Kidney epithelial cell (primary cell): Measurements from ENCODE around the gene SH3RF2. TPM values are rescaled to one million over a fixed set of nuclear protein-coding genes. Genes with fewer than 3 reads are reported as not detected.

Experiments
- DNase-seq: peaks from one replicate; pipeline ENCODE4 v3.0.0-alpha.2; 2010; ENCODE audit warnings: low read depth
- H3K27me3 ChIP-seq: 2 replicates; pipeline ENCODE4 v1.6.0; 2011; ENCODE audit warnings: low read length; ENCODE audit not compliant: control insufficient read depth, insufficient read depth
- H3K36me3 ChIP-seq: 2 replicates; pipeline ENCODE4 v1.5.1; 2011; ENCODE audit warnings: low read length; ENCODE audit not compliant: control insufficient read depth, insufficient read depth
- H3K4me3 ChIP-seq: 2 replicates; pipeline ENCODE4 v1.5.1; 2011; ENCODE audit warnings: low read depth, mild to moderate bottlenecking, control low read depth, low read length
- total RNA-seq: library from RNA; depleted of rRNA; stranded (reverse); fragments of >200 nt; gene quantifications from 2 replicates; pipeline ENCODE4 v1.2.3, GENCODE V29; 2015
- TF ChIP-seq, protein P1 (sequence below): IDR thresholded peaks from 2 replicates; pipeline ENCODE4 v1.5.1; 2011; ENCODE audit warnings: mild to moderate bottlenecking, moderate library complexity, low read length, control low read depth, inconsistent platforms; ENCODE audit not compliant: insufficient read depth, poor library complexity, severe bottlenecking

Gene SH3RF2
- total RNA-seq, 1 donor from 2014 or later = 10.3 TPM

DNA sequence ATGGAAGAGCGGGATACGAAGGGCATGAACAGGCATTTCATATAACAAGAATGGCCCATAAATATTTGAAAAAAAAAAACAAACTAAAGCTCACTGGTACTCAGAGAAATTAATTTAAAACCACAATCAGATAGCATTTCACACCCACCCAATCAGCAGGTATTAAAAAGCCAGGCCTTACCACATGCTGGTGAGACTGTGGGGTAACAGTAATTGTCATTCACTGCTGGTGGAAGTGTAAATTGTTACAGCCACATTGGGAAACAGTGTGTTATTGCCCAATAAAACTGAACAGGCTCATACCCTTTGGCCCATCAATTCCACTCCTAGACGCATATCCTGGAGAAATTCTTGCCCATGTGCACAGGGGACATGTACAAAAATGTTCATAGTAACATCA is 103.0 kb downstream of the SH3RF2 start:
- no peaks in the 10 kb centered on the region for H3K36me3 ChIP-seq
- TF ChIP-seq, protein P1, sequence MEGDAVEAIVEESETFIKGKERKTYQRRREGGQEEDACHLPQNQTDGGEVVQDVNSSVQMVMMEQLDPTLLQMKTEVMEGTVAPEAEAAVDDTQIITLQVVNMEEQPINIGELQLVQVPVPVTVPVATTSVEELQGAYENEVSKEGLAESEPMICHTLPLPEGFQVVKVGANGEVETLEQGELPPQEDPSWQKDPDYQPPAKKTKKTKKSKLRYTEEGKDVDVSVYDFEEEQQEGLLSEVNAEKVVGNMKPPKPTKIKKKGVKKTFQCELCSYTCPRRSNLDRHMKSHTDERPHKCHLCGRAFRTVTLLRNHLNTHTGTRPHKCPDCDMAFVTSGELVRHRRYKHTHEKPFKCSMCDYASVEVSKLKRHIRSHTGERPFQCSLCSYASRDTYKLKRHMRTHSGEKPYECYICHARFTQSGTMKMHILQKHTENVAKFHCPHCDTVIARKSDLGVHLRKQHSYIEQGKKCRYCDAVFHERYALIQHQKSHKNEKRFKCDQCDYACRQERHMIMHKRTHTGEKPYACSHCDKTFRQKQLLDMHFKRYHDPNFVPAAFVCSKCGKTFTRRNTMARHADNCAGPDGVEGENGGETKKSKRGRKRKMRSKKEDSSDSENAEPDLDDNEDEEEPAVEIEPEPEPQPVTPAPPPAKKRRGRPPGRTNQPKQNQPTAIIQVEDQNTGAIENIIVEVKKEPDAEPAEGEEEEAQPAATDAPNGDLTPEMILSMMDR = no peak
- no peak overlapping the region for H3K4me3 ChIP-seq
- H3K27me3 ChIP-seq = no peaks in the 10 kb centered on the region
- no peak for DNase-seq

DNA sequence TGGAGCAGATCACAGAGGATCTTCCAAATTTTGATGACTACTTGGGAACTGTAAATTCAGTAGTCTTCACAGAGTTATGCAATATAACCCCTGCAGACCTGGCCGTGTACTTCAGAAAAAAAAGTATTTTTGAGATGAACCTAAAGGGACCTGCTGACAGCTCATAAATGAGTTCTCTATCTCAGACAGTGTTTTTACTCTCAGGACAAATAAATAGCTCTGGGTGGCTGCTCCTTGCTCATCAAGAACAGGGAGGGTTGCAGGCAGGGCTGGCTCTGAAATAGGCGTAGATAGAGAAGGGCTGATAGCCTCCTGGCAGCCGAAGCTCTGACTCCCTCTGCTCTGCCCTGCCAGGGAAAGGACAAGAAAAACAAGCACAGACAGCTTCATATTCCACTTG is 104.1 kb downstream of the SH3RF2 start:
- DNase-seq = no peak
- no peaks in the 10 kb centered on the region for H3K36me3 ChIP-seq
- TF ChIP-seq, protein P1 = no peak
- no peaks in the 10 kb centered on the region for H3K27me3 ChIP-seq
- no peak overlapping the region for H3K4me3 ChIP-seq

DNA sequence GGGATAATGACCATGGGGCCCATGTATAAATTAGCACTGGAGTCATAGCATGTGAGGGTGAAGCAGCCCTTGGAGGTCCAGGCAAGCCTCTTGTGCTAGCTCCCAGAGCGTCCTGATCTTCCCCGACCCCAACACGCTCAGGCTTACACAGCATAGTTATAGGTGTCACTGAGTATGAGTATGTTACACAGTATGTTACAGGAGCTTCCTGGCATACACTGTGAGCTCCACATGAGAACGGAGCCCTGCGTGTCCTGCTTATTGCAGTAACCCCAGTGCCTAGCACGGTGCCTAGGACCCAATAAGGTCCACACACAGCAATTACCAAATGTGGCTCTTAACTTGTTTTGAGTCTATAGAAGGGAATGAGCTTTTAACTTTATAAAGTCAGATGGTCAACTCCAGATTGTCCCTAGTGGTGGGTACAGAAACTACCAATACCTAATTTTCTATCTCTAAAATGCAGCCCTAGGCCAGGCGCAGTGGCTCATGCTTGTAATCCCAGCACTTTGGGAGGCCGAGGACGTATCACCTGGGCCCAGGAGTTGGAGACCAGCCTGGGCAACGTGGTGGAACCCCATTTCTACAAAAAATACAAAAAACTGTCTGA is 104.9 kb downstream of the SH3RF2 start:
- DNase-seq = no peak
- Histone ChIP-seq H3K36me3 (no peaks in the 10 kb centered on the region), H3K27me3 (no peaks in the 10 kb centered on the region), H3K4me3 (no peak overlapping the region)
- TF ChIP-seq, protein P1 = peak; percentile 37

DNA sequence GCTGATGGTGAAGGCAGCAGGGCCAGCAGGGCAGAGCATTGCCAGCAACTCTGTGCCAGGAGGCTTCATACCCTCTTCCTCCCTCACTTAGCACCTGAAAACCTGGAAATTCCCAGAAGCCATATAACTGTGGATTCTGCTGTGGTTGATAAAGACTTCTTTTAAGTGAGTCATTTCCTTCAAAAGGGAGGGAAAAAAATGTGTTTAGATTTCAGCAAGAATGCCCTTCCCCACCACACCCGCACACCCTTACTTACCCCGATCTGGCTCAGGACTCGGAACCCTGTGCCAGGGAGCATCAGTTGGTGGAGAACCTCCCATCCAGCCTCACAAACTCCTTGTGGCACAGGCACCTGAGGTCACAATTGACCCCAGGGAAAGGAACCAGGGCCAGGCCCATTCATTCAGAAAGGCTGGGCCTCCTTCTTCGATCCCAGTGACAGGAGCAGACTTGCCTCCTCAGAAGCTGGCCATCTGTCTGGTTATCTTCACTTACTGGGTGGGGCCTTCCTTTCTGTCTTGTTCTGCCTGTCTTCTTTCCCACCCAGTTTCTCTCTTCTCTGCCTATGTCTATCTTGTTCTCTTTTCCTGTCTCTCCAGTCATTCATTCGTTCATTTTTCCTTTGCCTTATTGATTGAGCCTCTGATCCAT is 106.4 kb downstream of the SH3RF2 start:
- Histone ChIP-seq H3K27me3 (no peaks in the 10 kb centered on the region), H3K36me3 (no peaks in the 10 kb centered on the region), H3K4me3 (no peak overlapping the region)
- TF ChIP-seq, protein P1 = no peak
- DNase-seq = peak; percentile 83

DNA sequence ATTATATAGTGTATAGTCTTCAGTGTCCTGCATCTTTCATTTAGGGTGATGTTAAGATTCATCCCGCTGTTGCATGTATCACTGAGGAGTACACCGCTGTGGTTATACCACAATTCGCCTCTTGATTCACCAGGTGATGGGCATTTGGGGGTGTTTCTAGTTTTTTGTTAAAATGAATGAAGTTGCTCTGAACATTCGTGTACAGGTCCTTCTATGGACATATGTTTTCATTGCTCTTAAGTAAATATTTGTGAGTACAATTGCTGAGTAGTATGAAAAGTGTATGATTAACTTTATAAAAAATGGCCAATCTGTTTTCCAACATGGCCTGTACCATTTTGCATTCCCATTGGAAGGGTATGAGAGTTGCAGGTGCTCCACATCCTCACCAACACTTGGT is 107.3 kb downstream of the SH3RF2 start:
- TF ChIP-seq, protein P1 = no peak
- no peak overlapping the region for H3K4me3 ChIP-seq
- no peak for DNase-seq
- H3K36me3 ChIP-seq = no peaks in the 10 kb centered on the region
- H3K27me3 ChIP-seq = no peaks in the 10 kb centered on the region

DNA sequence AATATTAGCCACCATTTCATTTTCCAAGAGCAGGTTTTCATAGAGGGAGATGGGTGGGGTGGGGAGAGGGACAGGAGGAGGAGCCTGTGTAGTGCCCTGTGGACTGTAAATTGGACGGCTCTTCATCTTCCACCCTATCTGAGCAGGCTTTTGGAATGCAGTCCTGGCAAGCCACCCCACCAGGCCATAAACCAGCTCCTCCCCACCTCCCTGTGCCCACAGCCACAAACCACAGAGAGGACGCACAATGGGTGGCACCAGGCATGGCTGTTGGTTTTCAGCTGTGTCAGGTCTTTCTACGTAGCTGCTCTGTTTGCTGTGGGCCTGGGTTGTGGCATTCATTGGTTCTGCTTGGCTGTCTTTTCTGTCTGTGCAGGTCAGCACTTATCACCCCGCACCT is 111.0 kb downstream of the SH3RF2 start:
- H3K36me3 ChIP-seq = no peaks in the 10 kb centered on the region
- H3K4me3 ChIP-seq = no peak overlapping the region
- peak; percentile 38 for DNase-seq
- TF ChIP-seq, protein P1 = no peak
- no peaks in the 10 kb centered on the region for H3K27me3 ChIP-seq
